Measurements from ENCODE around the gene COL4A2.

The COL4A2 gene

GRCh38 chr13:110290826-110291225, 16.3 kb upstream of the COL4A2 start:
- no peak for DNase-seq (ENCODE audit: low read depth)

GRCh38 chr13:110291286-110291685, 15.8 kb upstream of the COL4A2 start:
- no peak for DNase-seq (ENCODE audit: low read depth)

- DNase-seq (ENCODE audit: low read depth), result no peak
Measured at GRCh38 chr13:110293037-110293436, 14.0 kb upstream of the COL4A2 start.

- DNase-seq (ENCODE audit: low read depth), result peak; percentile 21
Measured at GRCh38 chr13:110293649-110294048, 13.4 kb upstream of the COL4A2 start.

- peak; percentile 94 for DNase-seq (ENCODE audit: low read depth)
Measured at GRCh38 chr13:110294146-110294545, 12.9 kb upstream of the COL4A2 start.

GRCh38 chr13:110294622-110295021, 12.5 kb upstream of the COL4A2 start:
- no peak for DNase-seq (ENCODE audit: low read depth)

- DNase-seq (ENCODE audit: low read depth), result no peak
Measured at GRCh38 chr13:110297011-110297410, 10.1 kb upstream of the COL4A2 start.

GRCh38 chr13:110297766-110298504, 9.1 kb upstream of the COL4A2 start:
- no peak for DNase-seq (ENCODE audit: low read depth)

- DNase-seq (ENCODE audit: low read depth), result no peak
Measured at GRCh38 chr13:110298505-110299282, 8.4 kb upstream of the COL4A2 start.

GRCh38 chr13:110299283-110299840, 7.7 kb upstream of the COL4A2 start:
- DNase-seq (ENCODE audit: low read depth), result no peak

- DNase-seq (ENCODE audit: low read depth), result peak; percentile 44
Measured at GRCh38 chr13:110300090-110300815, 6.8 kb upstream of the COL4A2 start.

GRCh38 chr13:110301083-110301482, 6.0 kb upstream of the COL4A2 start:
- no peak for DNase-seq (ENCODE audit: low read depth)

GRCh38 chr13:110301606-110302553, 5.2 kb upstream of the COL4A2 start:
- peak; percentile 47 for DNase-seq (ENCODE audit: low read depth)

GRCh38 chr13:110302997-110303396, 4.1 kb upstream of the COL4A2 start:
- no peak for DNase-seq (ENCODE audit: low read depth)

GRCh38 chr13:110303644-110304043, 3.4 kb upstream of the COL4A2 start:
- no peak for DNase-seq (ENCODE audit: low read depth)

GRCh38 chr13:110304256-110304655, 2.8 kb upstream of the COL4A2 start:
- DNase-seq (ENCODE audit: low read depth), result peak; percentile 48

GRCh38 chr13:110305001-110305400, 2.1 kb upstream of the COL4A2 start:
- no peak for DNase-seq (ENCODE audit: low read depth)

- DNase-seq (ENCODE audit: low read depth), result no peak
Measured at GRCh38 chr13:110305544-110305943, 1.5 kb upstream of the COL4A2 start.

GRCh38 chr13:110305949-110306339, 1.1 kb upstream of the COL4A2 start:
- DNase-seq (ENCODE audit: low read depth), result peak; percentile 33

GRCh38 chr13:110306340-110306959, 634 bp upstream of the COL4A2 start:
- peak; percentile 37 for DNase-seq (ENCODE audit: low read depth)
